Cortex of kidney (tissue), 1 donor: ENCODE data around the gene KCNMA1.

Experiments
- DNase-seq: peaks from one replicate; lab custom pipeline; 2025; lab: John Stamatoyannopoulos, UW

The KCNMA1 gene

GRCh38 chr10:77485847-77486246, 151.8 kb downstream of the KCNMA1 start:
- DNase-seq: no peak

- no peak for DNase-seq
Observed at GRCh38 chr10:77482072-77482471, 155.5 kb downstream of the KCNMA1 start.

- DNase-seq: no peak
Observed at GRCh38 chr10:77479586-77479985, 158.0 kb downstream of the KCNMA1 start.

GRCh38 chr10:77478962-77479359, 158.6 kb downstream of the KCNMA1 start:
- DNase-seq: no peak

GRCh38 chr10:77478247-77478961, 159.2 kb downstream of the KCNMA1 start:
- DNase-seq: no peak

GRCh38 chr10:77475522-77475921, 162.1 kb downstream of the KCNMA1 start:
- no peak for DNase-seq

- DNase-seq: no peak
Observed at GRCh38 chr10:77474939-77475338, 162.7 kb downstream of the KCNMA1 start.

- no peak for DNase-seq
Observed at GRCh38 chr10:77474386-77474785, 163.2 kb downstream of the KCNMA1 start.

- DNase-seq: no peak
Observed at GRCh38 chr10:77472146-77472545, 165.5 kb downstream of the KCNMA1 start.

- no peak for DNase-seq
Observed at GRCh38 chr10:77471069-77471536, 166.5 kb downstream of the KCNMA1 start.

GRCh38 chr10:77467422-77467963, 170.1 kb downstream of the KCNMA1 start:
- DNase-seq: no peak

GRCh38 chr10:77463967-77464745, 173.5 kb downstream of the KCNMA1 start:
- DNase-seq: no peak

GRCh38 chr10:77463499-77463898, 174.1 kb downstream of the KCNMA1 start:
- DNase-seq: no peak

GRCh38 chr10:77461636-77462296, 175.8 kb downstream of the KCNMA1 start:
- DNase-seq: no peak

GRCh38 chr10:77459905-77460304, 177.7 kb downstream of the KCNMA1 start:
- DNase-seq: no peak

- no peak for DNase-seq
Observed at GRCh38 chr10:77458986-77459590, 178.5 kb downstream of the KCNMA1 start.

- DNase-seq: no peak
Observed at GRCh38 chr10:77457721-77458120, 179.9 kb downstream of the KCNMA1 start.

GRCh38 chr10:77457266-77457665, 180.3 kb downstream of the KCNMA1 start:
- no peak for DNase-seq

GRCh38 chr10:77456414-77456813, 181.2 kb downstream of the KCNMA1 start:
- DNase-seq: no peak

- DNase-seq: no peak
Observed at GRCh38 chr10:77455561-77455960, 182.0 kb downstream of the KCNMA1 start.

GRCh38 chr10:77452952-77453564, 184.6 kb downstream of the KCNMA1 start:
- DNase-seq: no peak

GRCh38 chr10:77451886-77452285, 185.7 kb downstream of the KCNMA1 start:
- no peak for DNase-seq
